GM18511 (cell line): Measurements from ENCODE around the gene PLXNA3.

Experiments
- ATAC-seq: cut with Tn5 transposase; IDR thresholded peaks from one replicate; pipeline ENCODE4 v1.9.1; 2021; ENCODE audit warnings: mild to moderate bottlenecking, moderate library complexity; ENCODE audit not compliant: unreplicated experiment

PLXNA3 gene

GRCh38 chrX:154525606-154526490, 67.8 kb downstream of the PLXNA3 start:
- ATAC-seq, result no peak

- peak; percentile 79 for ATAC-seq
These were observed 69.0 kb downstream of the PLXNA3 start for GRCh38 chrX:154526901-154527675.
